Fibroblast of pulmonary artery (primary cell): ENCODE data around the gene PODNL1.

Experiments
- DNase-seq: peaks from one replicate; pipeline ENCODE4 v3.0.0-alpha.2; 2010; ENCODE audit warnings: low read depth
- H3K4me3 ChIP-seq: replicated peaks from 2 replicates; pipeline ENCODE4 v1.5.1; 2011; ENCODE audit warnings: low read depth, mild to moderate bottlenecking, control low read depth, low read length, moderate library complexity
- TF ChIP-seq, protein P1 (sequence below): IDR thresholded peaks from 2 replicates; pipeline ENCODE4 v1.5.1; 2011; ENCODE audit warnings: mild to moderate bottlenecking, control low read depth, low read length, inconsistent platforms; ENCODE audit errors: missing control alignments

The PODNL1 gene

DNA sequence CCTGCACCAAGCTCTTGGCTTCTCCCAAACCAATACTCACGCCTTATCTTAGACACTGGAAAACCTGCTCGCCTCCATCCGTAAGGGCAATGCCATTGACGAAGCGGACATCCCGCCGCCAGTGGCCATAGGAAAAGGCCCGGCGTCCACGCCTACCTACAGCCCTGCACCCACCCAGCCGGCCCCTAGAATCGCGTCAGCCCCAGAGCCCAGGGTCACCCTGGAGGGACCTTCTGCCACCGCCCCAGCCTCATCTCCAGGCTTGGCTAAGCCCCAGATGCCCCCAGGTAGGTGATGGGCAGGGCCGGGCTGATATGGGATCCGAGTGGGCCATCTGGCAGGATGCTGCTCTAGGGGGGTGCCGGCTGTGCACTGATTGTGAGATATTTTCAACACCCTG, 24.9 kb downstream of the PODNL1 start:
- TF ChIP-seq, protein P1, sequence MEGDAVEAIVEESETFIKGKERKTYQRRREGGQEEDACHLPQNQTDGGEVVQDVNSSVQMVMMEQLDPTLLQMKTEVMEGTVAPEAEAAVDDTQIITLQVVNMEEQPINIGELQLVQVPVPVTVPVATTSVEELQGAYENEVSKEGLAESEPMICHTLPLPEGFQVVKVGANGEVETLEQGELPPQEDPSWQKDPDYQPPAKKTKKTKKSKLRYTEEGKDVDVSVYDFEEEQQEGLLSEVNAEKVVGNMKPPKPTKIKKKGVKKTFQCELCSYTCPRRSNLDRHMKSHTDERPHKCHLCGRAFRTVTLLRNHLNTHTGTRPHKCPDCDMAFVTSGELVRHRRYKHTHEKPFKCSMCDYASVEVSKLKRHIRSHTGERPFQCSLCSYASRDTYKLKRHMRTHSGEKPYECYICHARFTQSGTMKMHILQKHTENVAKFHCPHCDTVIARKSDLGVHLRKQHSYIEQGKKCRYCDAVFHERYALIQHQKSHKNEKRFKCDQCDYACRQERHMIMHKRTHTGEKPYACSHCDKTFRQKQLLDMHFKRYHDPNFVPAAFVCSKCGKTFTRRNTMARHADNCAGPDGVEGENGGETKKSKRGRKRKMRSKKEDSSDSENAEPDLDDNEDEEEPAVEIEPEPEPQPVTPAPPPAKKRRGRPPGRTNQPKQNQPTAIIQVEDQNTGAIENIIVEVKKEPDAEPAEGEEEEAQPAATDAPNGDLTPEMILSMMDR = no peak
- H3K4me3 ChIP-seq = no peak overlapping the region

DNA sequence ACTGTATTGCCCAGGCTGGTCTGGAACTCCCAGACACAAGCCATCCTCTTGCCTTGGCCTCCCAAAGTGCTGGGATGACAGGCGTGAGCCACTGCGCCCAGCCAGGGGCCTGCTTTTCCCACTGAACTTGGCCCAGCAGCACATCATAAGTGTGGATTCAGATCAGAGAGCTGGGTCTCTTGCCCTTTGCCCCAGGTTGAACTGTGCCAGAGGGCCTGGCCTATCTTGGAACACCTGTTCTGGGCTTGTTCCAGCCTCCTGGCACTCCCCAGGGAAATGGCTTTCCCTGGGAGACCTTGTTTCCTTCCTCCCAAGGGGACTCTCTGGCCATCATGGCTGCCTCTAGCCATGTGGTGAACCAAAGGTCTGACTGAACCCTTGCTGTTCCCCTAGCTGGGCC, 28.8 kb downstream of the PODNL1 start:
- no peak for DNase-seq
- no peak overlapping the region for H3K4me3 ChIP-seq
- TF ChIP-seq, protein P1 = no peak

More for the DNA sequence above, 24.9 kb downstream of the PODNL1 start:
- DNase-seq = no peak

DNA sequence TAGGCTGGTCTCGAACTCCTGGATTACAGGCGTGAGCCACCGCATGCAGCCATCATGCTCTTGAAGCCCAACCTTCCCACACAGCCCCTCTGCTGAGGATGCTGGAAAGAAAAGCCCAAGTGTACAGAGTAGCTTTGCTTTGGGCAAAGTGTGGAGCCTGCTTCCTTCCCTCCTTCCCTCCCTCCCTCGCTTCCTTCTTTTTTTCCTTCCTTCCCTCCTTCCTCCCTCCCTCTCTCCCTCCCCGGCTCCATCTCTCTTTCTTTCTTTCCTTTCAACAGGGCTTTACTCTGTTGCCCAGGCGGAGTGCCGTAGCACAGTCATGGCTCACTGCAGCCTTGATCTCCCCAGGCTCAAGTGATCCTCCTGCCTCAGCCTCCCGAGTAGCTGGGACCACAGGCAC, 29.5 kb downstream of the PODNL1 start:
- TF ChIP-seq, protein P1 = no peak
- no peak for DNase-seq
- no peak overlapping the region for H3K4me3 ChIP-seq

DNA sequence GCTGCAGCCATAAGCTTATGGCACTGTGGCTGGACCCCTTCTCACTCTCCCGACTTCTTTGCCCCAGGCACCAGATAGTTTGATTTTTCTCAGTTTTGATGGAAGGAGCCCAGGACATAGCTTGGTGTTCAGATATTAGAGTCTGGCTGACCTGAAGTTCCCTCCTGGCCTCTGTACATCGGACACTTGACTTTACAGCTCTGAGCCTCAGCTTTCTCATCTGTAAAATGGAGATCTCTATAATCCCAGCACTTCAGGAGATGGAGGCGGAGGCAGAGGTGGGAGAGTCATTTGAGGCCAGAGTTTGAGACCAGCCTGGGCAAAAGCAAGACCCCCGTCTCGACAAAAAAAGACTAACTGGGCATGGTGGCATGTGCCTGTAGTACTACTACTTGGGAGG, 31.3 kb downstream of the PODNL1 start:
- peak overlapping the region; percentile 79 for H3K4me3 ChIP-seq
- DNase-seq = no peak
- TF ChIP-seq, protein P1 = no peak

DNA sequence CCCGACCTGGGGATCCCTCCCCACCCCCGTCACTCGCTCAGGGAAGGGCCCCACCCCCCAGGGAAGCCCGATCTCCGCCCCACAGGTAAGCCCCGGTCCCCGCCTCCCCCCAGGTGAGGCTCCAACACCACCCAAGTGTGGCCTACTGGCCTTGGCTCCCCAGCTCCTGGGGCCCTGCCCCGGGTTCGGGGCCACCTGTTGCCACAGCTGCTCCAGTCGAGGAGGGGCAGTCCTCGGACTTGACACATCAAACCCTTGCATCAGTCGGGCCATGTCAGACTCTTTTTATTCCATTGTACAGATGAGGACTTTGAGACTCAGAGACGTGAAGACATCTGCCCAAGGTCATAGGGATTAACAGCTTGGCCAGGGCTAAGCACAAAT, 31.7 kb downstream of the PODNL1 start:
- no peak for DNase-seq
- TF ChIP-seq, protein P1 = no peak

DNA sequence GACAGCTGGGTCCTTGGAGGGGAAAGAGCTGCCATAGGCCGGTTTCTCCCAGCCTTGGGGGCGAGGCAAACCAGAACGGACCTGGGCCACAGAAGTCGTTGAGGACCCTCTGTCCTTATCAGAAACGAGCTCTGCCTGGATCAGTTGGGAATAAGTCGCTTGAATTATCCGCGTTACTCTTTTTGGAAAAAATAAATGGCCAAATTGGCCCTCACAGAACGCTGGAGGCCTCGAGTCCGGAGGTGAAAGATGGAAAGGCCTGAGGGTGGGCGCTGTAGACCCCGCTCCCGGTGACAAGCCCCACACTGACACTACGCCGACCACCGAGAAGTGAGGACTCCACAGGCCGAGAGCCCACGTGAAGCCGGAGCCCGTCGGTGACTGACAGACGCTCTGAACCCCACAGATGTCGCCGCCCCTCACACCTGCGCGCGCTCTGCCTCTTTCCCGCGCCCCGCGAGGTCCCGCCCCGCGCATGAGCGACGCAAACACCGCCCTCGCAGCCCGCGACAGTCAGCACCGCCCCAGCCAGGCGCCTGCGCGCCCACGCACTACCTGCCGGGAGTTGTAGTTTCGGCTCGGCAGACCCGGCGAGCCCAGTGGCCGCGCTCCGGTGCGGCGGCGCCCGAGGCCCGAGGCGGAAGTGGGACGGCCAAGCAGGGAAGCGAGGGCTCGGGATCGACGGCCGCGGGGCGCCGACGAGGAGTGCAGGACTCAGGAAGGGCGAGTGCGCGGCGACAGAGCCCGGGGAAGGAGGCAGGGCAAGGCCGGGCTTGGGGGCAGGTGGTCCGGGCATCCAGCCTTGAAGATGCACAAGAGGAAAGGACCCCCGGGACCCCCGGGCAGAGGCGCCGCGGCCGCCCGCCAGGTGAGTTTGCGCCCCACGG, 32.3 kb downstream of the PODNL1 start, which contains the start of the genes BRME1 and CC2D1A:
Gene BRME1, minus strand, starts transcription at position 484 of the 887 bp plus-strand sequence. CDS start 1,225 bp downstream, outside the sequence.
Gene CC2D1A, plus strand, starts transcription at position 568 of the 887 bp plus-strand sequence. Its CDS starts 241 bp downstream, at position 809.
- DNase-seq = peak; percentile 82
- TF ChIP-seq, protein P1 = no peak

More for the DNA sequence above, 31.7 kb downstream of the PODNL1 start:
- peak overlapping the region; percentile 79 for H3K4me3 ChIP-seq

More for the DNA sequence above, 32.3 kb downstream of the PODNL1 start, which contains the start of the genes BRME1 and CC2D1A:
- peak within 1 kb of the TSS; percentile 79 for H3K4me3 ChIP-seq
